GM21737 (cell line): ENCODE data around the gene PDSS2.
A peak's percentile ranks its signal among the peaks of the same experiment; 100 is the strongest.

Source experiments
- ATAC-seq: cut with Tn5 transposase; IDR thresholded peaks from one replicate; pipeline ENCODE4 v1.9.1; 2021; ENCODE audit warnings: mild to moderate bottlenecking, moderate library complexity; ENCODE audit not compliant: unreplicated experiment

The PDSS2 gene, protein sequence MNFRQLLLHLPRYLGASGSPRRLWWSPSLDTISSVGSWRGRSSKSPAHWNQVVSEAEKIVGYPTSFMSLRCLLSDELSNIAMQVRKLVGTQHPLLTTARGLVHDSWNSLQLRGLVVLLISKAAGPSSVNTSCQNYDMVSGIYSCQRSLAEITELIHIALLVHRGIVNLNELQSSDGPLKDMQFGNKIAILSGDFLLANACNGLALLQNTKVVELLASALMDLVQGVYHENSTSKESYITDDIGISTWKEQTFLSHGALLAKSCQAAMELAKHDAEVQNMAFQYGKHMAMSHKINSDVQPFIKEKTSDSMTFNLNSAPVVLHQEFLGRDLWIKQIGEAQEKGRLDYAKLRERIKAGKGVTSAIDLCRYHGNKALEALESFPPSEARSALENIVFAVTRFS

DNA sequence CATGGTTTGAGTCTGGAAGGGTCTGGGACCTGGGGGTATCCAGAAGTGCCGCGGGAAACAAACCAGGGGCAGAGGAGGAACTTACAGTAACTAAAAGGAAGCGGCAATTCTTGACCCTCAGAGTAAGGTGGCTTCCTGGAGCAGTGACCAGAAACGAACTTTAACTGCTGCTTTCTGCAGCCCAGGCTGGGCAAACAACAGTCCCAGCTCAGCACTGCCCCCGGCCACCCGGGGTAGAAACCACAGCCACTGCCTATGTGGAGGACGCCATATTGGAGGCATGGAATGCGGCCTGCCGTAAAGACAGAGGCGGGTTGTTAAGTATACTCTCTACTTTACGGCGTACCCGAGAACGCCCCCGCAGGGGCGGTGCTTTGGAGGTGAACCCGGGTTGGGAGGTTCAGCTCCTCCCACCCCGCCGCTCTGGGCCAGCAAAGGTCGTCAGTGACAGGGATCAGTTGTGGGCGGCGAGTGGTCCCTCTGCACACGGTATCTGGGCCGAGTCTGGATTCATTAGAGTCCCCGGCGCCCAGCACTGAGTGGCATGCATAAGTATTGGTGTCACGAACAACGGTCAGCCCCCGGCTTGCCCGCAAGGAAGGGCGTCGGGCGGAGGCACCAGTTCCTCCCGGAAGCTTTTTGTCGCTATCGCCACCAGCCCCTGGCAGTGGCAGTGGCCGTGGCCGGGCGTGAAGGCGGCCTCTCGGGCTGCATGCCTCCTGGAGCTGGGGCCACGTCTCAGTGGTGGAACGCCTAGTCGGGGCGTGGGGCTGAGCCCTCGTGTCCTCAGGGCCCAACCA, at the start of gene PDSS2:
Gene PDSS2, minus strand, starts transcription at position 282 of the 800 bp plus-strand sequence. Its CDS starts 279 bp downstream, at position 3.
- ATAC-seq: peak; percentile 96

- no peak for ATAC-seq
These were observed 46.8 kb upstream of the PDSS2 start for GRCh38 chr6:107506145-107506544.

GRCh38 chr6:107504270-107505026, 45.1 kb upstream of the PDSS2 start:
- no peak for ATAC-seq

- ATAC-seq: no peak
These were observed 37.7 kb upstream of the PDSS2 start for GRCh38 chr6:107496892-107497684.

GRCh38 chr6:107495971-107496370, 36.6 kb upstream of the PDSS2 start:
- ATAC-seq: no peak

GRCh38 chr6:107495196-107495643, 35.9 kb upstream of the PDSS2 start:
- ATAC-seq: no peak

GRCh38 chr6:107493158-107494057, 34.0 kb upstream of the PDSS2 start:
- no peak for ATAC-seq

DNA sequence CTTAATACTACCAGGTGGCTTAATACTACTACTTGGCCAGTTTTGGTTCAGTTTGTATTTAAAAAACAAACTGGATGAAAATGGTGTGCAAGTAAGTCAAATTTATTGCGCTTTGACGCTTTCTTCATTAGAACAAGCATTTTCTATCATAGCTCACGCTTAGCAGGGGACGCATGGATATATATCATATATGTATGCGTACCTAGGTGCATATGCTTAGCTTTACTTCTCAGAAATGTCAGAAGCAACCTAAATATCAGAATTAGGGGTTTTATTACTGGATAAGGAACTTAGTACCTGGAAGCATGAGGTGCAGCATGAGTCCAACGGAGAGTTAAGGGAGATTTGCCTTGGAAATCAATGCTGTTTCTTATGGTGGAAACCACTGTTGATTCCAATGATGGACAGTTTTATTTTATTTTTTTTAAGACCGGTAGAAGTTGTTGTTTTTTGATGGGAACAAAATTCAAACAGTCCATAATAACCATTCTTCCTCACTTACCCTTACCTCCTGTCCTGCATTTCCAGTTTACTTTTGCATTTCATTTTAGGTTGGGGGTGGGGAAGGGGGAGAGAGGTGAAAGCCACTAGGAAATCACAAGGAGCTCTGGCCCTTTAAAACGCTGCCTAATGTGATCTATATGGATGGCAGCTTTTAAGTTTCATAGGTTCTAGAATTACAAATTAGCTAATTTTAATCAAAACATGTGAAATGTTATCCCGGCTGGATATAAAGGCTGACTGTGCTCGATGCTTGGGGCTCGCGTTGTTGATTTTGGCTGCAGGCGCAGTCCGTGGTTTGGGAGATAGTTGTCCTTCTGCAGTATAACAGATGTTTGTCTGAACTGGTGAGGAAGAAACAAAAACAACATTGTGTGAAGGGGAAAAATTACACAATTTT, 32.6 kb upstream of the PDSS2 start:
- ATAC-seq: no peak

DNA sequence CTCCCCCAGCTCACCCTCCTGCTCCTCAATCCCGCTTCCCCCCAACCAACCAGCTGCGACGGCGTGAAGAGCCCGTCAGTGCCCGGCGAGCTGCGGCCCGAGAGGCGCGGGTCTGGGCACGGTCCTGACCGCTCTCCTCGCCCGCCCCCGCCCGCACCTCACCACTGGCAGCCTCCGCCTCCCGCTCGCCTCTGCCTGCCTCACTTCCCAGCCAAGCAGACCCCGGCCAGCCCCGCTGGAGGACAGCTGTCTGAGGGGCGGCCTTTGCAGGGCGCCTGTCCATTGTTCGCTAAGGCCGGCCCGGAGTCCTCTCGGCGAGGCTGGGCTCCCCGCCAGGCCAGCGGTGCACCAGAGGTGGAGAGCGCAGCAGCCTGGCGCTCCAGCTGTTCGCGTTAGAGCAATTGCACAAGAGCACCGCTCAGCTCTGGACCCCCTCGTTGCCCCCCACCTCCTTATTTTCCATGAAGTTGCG, 31.8 kb upstream of the PDSS2 start:
- no peak for ATAC-seq

GRCh38 chr6:107490566-107491137, 31.3 kb upstream of the PDSS2 start:
- ATAC-seq: no peak

DNA sequence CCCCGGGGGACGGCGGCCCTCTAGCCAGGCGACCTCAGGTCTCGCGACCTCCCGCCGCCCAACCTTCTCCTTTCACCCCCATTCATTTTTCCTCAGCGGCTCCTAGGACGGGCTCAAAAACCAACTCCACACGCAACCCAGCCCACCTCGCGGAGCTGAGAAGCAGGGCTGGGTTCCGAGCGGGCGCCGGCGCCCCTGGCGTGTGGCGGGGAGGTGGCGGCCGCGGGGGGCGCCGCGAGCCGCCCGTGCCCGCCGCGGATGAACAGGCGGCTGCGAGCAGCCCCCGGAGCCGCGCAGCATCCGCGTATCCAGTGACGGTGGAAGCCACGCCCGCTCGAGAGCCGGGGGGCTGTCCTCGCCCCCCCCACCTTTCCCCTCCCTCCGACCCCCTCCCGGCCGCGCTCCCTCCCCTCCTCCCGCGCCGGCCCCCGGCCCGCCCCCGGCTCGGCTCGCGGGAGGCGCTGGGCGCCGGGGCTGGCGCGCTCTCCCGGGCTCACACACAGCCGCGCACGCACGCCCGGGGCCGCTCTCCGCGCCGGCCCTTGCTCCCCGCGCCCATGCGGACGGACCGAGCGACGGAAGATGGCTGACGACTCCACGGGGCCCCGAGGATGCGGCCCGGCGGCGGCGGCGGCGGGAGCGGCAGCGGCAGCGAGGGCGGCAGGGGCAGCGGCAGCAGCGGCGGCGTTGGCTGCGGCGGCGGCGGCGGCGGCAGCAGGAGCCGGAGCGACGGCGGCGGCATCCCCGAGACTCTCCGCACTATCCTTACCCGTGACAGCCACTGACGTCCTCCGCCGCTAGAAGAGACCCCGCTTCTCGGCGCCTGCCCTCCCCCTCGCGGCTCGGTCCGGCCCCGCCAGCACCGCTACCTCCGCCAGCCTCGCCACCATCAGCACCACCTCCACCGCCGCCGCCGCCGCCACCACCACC, 30.5 kb upstream of the PDSS2 start, which contains the start of gene SOBP:
Gene SOBP, plus strand, starts transcription at position 482 of the 930 bp plus-strand sequence. CDS start 500 bp downstream, outside the sequence.
- no peak for ATAC-seq

- no peak for ATAC-seq
These were observed 29.7 kb upstream of the PDSS2 start for GRCh38 chr6:107488875-107489635.

DNA sequence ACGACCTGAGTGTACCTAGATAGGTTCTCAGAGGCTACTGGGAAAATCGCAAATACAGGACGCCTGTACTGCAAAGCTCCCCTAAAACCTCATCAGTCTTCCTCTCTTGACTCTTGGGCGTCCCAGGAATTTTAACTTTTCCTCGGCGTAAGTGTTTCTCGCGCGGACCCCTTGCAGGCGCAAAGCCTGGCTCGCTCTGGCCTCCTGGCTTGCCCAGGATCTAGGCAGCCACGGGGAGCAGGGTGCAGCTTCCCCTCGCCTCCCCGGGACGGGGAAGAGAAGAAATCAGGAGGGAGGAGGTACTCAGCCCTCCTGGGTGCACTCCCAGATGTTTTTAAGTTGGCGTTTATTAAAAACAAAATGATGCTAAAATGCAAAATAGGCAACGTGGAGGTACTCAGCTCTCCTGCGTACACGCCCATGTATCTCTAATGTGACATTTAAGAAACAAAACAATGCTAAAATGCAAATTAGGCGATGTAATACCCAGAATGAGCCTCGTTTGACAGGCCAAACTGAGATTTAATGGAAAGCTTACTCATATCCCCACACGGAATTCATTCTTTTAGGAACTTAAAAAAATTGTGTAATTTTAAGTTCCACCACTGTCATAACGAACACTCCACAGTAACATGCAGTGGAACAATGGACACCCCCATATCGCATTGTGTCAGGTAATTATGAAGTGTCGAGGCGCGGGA, 29.0 kb upstream of the PDSS2 start:
- ATAC-seq: no peak

GRCh38 chr6:107485157-107485556, 25.8 kb upstream of the PDSS2 start:
- ATAC-seq: no peak

- ATAC-seq: no peak
These were observed 19.8 kb upstream of the PDSS2 start for GRCh38 chr6:107479089-107479690.
